HG03139 (cell line): ENCODE results near the gene PLAGL2.
"Not testable (repeated sequence)": the region's sequence is repeated elsewhere in the genome, so short reads cannot be mapped to it uniquely, and the experiment has no call there.

Source experiments
- ATAC-seq: cut with Tn5 transposase; IDR thresholded peaks from one replicate; pipeline ENCODE4 v1.9.1; 2021; ENCODE audit not compliant: unreplicated experiment

The PLAGL2 gene, protein sequence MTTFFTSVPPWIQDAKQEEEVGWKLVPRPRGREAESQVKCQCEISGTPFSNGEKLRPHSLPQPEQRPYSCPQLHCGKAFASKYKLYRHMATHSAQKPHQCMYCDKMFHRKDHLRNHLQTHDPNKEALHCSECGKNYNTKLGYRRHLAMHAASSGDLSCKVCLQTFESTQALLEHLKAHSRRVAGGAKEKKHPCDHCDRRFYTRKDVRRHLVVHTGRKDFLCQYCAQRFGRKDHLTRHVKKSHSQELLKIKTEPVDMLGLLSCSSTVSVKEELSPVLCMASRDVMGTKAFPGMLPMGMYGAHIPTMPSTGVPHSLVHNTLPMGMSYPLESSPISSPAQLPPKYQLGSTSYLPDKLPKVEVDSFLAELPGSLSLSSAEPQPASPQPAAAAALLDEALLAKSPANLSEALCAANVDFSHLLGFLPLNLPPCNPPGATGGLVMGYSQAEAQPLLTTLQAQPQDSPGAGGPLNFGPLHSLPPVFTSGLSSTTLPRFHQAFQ

DNA sequence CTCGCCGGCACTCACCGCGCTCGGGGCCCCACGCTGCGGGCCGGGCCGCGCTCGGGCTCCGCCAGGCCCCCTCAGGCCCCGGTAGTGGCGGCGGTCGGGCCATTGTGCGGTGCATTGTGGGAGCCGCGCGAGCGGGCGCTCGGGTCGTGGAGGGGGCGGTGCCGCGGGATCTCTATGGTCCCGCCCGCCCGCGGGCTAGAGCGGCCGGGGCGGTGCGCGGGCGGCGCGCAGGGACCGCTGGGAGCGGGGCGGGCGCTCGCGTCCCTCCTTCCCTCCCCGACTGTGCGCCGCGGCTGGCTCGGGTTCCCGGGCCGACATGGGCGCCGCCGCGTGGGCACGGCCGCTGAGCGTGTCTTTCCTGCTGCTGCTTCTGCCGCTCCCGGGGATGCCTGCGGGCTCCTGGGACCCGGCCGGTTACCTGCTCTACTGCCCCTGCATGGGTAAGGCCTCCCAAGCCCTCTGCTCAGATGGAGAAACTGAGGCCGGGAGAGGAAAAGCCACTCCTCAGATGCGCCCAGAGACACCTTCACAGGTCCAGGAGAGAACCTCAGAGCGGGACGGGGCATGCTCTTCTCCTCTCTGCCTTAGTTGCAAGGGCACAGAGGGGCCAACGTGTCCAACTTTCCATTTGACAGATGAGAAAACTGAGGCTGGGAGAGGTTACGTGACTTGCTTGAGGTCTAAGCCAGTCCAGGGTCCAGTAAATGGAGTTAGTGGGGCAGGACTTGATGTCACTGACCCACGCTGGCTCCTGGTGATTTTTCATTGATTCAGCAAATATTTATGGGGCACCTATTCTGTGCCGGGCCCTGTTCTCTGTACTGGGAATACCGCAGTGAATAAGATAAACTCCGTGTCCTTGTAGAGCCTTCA, at the start of gene PLAGL2, which contains the start of gene POFUT1:
PLAGL2 (minus strand) TSS at position 118 of the 873 bp plus-strand sequence. CDS start 5,565 bp downstream, outside the sequence.
POFUT1 (plus strand) TSS at position 255 of the 873 bp plus-strand sequence; CDS start at position 317, 62 bp downstream.
- ATAC-seq = peak; percentile 89

DNA sequence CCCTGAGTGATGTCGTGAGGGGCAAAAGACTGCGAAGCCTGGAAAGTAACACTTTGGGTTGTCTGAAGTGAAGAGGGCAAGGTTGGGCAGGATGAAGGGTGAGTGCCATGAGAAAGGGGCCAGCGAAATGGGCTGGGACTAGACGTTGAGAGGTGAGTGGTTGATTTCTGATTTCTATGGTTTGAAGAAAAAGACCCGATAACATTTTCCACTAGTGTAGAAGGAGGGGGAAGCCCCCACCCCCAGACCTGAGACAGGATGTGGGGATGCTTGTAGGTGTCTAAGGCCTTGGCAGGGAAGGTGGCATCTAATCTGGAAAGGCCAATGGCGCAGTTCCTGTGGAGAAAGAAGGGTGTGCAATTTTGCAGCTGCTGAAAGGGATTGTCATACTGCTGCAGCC, 44.6 kb upstream of the PLAGL2 start:
- no peak for ATAC-seq

DNA sequence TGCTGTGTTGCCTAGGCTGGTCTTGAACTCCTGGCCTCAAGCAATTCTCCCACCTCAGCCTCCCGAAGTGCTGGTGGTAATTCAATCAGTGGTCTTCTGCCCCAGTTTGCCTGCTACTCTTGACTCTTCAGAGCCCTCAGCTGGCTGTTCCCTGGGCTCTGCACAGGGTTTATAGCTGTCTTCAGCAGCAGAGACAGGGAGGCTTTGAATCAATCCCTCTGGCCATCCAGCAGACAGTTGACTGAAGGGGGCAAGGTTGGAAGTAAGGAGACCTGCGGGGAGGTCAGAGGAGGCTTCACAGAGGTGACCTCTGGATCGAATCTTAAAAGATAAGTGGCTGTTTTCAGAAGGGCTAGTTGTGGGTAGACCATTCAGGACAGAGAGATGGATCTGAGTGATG, 43.9 kb upstream of the PLAGL2 start:
- ATAC-seq = no peak

DNA sequence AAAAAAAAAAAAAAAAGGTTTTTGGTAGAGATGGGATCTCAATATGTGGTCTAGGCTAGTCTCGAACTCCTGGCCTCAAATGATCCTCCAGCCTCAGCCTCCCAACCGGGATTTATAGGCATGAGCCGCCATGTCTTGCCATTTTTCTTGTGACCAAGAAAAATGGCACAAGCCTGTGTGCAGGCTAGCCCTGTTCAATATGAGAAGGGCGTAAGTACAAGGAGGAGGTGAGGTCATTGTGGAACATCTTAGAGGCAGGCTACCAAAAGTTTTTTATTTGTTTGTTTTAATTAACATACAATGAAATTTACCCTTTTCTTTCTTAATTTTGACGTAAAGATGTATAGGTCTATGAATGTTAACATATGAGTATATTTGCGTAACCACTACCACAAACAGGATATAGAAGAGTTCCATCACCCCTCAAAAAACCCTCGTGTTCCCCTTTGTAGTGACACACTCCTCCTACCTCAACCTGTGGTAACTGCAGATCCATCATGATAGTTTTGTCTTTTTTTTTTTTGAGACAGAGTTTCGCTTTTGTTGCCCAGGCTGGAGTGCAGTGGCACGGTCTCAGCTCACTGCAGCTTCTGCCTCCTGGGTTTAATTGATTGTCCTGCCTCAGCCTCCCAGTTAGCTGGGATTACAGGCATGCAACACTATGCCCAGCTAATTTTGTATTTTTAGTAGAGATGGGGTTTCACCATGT, 41.6 kb upstream of the PLAGL2 start:
- ATAC-seq = no peak

DNA sequence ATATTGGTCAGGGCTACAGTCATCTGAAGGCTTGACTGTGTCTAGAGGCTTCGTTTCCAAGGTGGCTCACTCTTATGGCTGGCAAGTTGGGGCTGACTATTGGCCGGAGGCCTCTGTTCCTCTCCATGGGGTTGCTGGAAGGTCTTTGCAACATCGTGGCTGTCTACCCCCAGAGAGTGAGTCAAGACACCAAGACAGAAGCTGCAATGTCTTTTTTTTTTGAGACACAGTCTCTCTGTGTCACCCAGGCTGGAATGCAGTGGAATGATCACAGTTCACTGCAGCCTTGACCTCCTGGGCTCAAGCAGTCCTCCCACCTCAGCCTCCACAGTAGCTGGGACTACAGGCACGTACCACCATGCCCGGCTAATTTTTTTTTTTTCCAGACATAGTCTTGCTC, 40.5 kb upstream of the PLAGL2 start:
- no peak for ATAC-seq

DNA sequence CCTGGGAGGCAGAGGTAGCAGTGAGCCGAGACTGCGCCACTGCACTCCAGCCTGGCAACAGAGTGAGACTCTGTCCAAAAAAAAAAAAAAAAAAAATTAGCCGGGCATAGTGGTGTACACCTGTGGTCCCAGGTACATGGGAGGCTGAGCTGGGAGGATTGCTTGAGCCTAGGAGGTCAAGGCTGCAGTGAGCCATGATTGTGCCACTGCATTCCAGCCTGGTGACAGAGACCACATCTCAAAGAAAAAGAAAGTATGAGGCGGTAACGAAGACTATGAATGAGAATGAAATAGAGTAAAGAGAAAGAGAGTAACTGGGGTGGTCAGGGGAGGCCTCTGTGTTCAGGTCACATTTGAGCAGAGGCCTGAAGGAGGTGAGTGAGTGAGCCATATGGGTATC, 38.7 kb upstream of the PLAGL2 start:
- not testable (repeated sequence) for ATAC-seq

DNA sequence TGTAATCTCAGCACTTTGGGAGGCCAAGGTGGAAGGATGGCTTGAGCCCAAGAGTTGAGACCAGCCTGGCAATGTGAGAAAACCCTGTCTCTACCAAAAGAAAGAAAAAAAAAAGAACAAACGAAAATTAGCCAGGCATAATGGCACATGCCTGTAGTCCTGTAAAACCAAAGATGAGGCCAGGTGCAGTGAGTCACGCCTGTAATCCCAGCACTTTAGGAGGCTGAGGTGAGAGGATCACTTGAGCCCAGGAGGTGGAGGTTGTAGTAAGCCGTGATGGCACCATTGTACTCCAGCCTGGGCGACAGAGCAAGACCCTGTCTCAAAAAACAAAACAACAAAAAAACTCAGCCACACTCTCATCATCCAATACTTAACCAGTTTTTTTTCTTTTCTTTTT, 37.4 kb upstream of the PLAGL2 start:
- no peak for ATAC-seq

DNA sequence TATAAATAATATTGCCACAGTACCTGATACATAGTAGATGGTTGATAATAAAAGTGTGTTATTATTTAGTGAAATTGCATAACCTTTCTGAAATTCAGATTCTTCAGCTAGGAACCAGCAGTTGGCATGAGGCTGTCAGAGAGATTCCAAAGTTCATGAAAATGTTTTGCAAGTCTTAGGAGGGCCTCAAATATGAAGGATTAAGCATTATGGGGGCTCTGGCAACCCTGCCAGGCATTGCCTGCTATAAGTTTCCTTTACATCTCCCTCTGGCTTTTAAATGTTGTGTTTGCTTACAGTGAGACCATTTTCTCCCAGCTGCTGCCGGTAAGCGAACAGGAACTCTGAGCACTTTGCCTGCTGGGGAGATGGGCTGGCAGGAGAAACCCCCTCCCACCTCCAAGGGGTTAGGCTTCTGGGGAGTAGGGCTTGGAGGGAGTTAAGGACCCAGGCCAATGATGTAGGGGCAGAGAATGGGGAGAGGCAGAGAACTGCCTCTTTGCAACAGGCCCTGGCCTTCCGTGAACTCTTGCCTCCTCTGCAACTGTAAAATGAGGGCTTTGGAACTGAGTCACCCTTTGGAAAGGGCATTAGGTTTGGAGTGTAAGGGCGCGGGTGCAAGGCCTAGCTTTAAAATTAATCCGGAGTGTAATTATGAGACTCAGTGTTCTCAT, 36.7 kb upstream of the PLAGL2 start:
- no peak for ATAC-seq

DNA sequence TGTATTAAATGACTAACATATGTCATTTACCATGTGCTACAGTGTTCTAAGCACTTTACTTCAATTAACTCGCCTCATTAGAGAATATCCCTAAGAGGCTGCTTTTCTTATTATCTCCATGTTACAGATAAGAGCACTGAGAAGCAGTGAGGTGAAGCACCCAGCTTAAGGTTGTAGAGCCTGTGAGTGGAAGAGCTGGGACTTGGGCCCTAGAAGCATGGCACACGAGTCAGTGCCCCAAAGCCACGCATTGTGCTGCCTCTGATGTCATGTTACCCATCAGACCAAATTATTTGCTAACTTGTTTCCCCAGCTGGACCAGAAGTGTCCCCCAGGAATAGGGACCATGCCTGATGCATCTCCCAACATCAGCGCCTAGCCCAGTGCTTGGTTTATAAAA, 34.3 kb upstream of the PLAGL2 start:
- no peak for ATAC-seq

DNA sequence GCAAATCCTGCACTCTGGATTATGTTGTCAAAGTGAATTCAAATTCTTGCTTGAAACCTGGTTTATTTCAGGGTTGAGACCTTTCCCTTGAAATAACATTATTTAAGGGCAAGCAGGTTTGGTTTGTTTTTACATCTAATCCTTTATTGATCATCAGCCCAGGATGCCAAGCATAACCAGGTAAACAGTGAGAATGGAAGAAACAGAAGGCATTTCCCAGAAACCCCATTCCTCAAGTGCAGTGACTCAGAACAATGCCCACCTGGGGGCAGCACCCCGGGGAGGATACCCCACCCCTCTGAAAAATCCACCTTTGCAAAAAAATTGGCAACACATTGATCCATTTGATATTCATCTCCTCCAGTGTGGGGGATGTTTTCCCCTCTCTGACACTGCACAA, 32.7 kb upstream of the PLAGL2 start:
- no peak for ATAC-seq

DNA sequence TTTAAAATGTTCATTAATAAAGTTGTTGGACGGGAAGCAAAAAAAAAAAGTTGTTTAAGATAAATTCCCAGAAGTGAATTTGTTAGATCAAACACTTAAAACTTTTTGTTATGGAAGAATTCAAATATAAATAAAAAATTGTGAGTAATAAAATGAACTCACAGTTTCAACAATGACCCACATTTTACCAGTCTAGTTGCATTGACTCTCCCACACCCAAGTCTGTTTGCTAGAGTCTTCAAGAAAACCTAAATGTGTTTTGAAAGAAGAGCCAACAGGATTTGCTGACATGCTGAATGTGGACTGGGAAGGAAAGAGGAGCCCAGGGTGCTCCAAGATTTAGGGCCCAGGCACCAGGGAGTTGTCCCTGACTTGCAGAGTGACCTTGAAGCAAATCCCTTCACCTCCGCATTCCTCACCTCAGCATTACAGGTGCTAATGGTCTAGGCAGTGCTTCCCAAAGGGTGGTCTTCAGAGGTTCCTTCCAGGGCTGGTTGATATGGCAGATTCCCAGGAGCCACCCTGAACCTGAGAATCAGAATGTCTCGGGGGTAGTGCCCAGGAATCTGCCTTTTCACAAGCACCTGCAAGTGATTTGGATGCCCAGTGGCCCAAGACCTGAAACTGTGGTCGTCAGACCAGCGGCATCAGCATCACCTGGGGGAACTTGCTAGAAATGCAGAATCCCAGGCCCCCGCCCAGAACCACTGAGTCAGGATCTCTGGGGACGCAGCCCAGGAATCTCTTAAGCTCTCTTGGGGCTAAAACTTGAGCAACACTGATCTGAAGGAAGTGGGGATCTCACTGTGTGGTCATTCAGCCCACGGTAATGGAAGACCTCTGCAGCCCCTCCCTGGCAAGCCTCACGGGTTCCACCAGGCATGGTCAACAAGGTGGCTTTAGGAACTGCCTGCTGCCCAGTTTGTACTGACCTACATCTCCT, 31.2 kb upstream of the PLAGL2 start:
- no peak for ATAC-seq

DNA sequence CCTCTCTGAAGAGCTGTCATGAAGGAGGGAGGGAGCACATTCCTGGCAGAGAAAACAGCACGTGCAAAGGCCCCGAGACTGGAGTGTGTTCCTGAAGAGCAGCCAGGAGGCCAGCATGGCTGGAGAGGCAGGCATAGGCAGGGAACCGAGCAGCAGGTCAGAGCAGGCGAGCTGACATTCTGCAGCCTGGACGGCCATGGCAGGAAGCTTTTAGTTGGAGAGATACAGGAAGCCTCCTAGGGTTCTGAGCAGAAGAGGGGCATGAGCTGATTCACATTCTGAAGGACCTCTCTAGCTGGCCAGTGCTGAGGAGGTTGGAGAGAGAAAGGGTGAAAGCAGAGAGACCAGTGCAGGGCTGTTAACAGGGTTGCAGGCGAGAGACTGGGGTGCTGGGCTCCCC, 29.9 kb upstream of the PLAGL2 start:
- ATAC-seq = no peak

DNA sequence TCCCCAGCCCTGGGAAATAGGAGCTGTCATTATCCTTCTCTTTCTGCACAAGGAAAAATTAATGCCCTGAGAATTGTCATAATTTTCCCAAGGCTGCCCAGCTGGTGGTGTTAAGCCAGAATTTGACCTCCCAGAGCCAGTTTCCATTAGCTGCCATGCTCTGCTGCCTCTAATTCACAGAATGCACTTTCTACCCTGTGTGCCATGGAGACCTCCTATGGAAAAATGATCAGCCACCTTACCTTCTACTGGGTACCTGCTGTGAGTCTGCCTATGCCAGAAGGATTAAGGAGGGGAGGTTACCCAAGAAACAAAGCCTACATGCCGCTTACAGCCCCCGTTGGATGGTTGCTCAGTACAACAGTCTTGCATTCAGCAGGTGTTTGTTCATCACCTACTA, 29.3 kb upstream of the PLAGL2 start:
- ATAC-seq = no peak

DNA sequence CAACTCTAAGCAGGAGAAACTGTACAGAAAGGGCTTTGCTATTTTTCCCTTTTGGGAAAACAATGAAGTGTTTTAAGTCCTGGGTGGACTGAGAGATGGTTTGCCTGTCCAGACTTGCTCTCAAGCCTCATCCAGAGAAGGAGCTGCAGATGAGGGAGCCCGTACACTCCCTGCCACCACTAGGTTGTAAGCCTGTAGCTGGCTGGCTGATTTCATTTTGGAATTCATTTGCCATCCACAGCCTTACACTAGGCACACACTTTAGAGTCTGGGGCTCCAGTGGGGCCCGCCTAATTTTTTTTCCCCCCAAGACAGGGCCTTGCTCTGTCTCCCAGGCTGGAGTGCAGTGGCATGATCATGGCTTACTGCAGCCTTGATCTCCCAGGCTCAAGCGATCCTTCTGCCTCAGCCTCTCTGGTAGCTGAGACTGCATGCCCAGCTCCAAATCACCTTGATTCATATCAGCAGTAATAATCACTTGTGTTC, 28.5 kb upstream of the PLAGL2 start:
- no peak for ATAC-seq

DNA sequence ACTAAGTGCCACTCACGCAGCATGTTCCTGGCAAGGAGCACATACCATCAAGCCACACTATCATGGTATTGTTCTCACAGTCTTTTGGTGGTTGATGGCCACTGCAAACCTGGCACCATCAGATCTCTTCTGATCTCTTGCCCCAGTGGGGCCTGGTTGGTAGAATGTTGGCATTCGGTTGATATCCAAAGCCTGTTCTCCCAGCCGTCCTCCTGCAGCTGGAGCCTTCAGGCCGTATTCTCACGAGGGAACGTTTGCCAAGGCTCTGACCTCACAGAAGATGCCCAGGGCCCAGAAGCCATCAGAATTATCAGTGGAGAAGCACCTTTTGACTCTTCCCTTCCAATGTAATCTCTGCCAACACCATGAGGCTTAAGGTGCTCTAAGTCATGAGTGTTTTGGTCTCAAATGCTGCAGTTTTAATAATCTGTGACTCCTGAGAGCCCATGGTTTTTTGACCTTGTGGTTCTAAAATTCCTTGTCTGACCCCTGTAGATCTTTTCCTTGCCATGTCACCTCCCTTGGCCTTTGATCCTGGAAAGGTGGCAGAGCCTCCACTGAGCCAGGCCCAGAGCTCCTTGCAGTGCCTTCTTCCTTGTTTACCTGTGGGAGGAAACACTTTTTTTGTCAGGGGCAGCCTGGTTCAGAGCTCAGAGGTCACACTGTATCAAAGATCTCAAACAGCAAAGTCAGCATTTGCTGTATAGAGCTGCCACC, 27.9 kb upstream of the PLAGL2 start:
- no peak for ATAC-seq

DNA sequence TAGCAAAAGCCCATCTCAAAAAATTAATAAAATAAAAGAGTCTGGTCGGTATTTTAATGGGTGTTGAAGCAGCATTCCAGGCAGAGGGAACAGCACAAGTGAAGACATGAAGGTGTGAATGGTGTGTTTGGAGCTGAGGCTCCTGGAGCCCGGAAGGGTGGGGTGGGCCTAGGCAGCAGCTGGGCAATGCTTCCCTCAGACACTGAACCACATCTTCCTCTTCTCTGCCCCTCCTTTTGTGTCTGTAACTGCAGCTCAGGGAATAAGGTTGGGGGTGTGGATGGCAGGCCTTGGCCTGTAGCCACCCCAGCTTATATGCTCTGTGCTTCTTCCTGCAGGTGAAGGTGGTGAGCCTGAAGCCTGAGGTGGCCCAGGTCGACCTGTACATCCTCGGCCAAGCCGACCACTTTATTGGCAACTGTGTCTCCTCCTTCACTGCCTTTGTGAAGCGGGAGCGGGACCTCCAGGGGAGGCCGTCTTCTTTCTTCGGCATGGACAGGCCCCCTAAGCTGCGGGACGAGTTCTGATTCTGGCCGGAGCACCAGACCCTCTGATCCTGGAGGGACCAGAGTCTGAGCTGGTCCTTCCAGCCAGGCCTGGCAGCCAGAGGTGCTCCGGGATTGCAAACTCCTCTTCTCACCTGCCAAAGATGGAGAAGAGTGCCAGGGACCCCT, 26.7 kb upstream of the PLAGL2 start:
- no peak for ATAC-seq

DNA sequence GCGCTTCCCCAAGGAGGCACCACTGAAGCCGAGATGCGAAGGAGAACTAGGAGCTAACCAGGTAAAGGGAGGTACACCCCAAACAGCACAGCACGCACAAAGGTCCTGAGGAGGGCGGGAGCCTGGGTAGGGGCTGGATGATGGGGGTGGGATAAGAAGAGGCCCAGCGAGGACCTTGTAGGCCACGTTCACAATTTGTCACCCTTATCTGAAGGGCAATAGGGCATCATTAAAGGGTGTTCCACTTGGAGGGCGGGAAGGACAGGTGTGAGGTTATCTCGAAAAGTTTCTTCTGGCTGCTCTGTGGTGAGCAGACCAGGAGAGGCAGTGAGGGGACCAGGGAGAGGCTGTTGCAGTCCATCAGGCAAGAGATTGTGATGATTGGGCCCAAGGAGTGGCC, 25.7 kb upstream of the PLAGL2 start:
- no peak for ATAC-seq

DNA sequence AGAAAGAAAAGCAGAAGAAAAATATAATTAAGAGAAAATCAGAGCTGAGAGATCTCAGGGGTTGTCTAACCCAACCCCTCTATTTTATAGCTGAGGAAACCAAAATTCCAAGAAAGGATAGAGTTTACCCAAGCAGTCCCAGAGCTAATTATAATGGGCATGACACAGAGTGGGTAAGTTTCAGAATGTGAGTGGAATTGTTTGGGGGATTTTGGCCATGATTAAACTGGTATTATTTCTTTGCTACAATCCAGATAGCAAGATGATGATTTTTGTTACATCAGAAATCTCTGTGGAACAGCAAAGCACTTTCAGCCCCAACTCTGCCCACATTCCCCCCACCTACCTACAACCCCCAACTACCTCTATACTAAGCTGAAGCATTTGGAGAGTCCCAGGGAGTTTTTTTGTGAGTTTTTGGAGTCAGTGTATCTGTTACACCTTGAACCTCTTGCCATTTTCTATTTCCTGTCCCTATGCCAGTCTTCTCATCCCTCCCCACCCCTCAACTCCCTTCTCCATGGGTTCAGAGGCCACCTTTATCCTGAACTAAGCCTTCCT, 24.9 kb upstream of the PLAGL2 start:
- no peak for ATAC-seq
